Activated T-helper 1 cell treated with anti-CD3 and anti-CD28 coated beads, Interleukin-2, amount 50 U/mL, for 16 hours (primary cell): ENCODE results near the gene R3HDM1.
"Not testable (repeated sequence)": the region's sequence is repeated elsewhere in the genome, so short reads cannot be mapped to it uniquely, and the experiment has no call there.

ENCODE experiments used
- DNase-seq, 2 donors: peaks; one replicate each; pipeline ENCODE4 v3.0.0-alpha.2; 2020; ENCODE audit warnings: low read depth in 1 of 2, low spot score in 1 of 2

R3HDM1 gene

DNA sequence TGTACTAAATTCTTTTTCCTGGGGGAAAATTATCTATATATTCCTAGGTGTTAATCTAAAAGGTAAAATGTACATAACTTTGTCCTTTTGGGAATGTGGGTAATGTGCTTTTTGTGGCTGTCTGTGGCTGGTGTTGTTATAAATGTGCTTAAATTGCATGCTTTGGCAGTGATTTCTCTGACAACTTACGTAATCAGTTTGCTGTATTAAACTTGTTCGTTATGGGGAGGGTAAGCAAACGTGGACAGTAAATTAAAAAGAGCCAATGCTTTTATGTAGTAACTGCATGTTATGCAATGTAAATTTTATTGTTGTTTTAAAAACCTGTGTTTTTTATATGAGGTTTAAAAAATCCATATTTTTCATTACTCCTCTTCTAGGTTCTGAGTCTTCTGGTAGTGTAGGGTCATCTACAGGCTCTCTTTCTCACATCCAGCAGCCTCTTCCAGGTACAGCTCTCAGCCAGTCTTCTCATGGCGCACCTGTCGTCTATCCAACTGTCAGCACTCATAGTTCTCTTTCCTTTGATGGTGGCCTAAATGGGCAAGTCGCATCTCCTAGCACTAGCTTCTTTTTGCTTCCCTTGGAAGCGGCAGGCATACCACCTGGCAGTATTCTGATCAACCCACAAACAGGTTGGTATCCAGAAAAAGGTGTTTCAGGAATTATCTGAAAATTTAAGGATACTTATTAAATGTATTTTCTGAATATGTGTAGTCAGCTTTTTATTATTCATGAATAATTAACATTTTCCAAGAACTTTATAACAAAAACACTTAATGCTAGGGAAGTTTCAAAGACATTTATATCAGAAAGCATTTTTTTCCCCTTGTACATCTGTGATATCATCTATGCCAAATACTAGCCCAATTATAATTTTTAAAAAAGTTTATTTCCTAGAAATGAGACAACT, 110.1 kb downstream of the R3HDM1 start:
- DNase-seq = no peak

DNA sequence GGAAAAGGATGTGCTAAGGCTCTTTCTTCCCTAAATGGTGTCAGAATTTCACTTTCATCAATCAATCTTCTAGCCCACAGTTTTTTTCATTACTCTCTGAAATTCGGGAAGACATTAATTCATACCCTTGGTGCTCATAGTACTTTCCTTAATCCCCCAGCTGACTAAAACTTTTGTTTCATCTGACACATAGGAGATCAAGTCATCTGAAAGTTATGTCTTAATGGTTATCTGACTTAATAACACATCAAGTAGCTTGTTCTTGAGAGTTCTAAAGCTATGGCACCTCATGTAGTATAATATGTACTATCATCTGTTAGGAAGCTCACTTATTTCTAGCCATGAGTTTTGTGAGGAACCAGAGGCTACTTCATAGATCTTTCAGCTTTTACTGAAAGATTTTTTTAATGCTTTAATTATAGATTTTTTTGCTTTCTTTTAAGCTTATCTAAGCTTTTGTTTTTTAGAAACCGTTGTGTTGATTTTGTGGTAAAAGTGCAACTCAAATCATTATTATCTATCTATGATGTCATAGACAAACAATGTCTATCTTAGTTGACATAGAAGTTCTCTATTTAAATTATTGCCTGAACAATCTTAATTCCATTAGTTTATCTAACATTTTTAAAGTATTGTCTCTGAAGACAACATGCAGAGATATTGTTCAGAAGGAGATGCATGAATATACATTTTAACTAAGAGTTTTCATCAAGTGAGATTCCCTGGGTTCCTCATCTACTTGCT, 116.7 kb downstream of the R3HDM1 start:
- no peak for DNase-seq

DNA sequence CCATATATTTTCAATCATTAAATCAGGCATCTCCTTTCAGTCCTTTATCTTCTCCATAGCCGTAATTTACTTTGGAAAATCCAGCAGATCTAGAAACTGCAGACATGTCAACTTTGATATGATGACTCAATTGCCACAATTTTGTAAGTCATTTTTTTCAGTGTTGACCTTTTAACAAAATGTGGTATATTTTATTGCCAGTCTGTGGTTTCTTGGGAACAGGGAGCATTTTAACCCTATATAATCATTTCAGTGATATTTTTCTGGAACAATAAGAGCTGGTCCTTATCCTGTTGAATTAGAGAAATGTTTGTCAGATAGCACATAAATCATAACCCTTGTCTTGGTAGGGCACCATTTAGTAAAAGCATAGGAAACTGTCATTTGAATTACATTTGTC, 119.4 kb downstream of the R3HDM1 start:
- no peak for DNase-seq

DNA sequence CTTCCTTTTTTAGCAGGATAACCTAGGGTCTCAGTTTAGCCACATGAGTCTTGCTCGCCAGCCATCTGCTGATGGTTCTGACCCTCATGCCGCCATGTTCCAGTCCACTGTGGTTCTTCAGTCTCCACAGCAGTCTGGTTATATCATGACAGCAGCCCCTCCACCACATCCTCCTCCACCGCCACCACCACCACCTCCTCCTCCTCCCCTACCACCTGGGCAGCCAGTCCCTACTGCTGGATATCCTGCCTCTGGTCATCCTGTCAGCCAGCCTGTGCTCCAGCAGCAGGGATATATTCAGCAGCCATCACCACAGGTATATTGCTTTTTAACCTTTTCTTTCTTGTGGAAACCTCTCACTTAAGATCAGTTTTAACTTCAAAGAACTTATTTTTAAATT, 120.4 kb downstream of the R3HDM1 start:
- no peak for DNase-seq

DNA sequence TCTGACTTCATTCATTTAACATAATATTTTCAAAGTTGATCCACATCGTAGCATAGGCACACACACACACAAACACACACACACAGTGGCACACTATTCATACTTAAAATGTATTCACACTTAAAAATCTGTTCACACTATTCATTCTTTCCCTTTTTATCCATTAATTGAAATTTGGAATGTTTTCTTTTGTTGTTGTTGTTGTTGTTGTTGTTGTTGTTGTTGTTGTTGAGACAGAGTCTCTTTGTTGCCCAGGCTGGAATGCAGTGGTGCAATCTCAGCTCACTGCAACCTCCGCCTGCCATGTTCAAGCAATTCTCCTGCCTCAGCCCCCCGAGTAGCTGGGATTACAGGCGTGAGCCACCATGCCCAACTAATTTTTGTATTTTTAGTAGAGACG, 123.0 kb downstream of the R3HDM1 start:
- not testable (repeated sequence) for DNase-seq

DNA sequence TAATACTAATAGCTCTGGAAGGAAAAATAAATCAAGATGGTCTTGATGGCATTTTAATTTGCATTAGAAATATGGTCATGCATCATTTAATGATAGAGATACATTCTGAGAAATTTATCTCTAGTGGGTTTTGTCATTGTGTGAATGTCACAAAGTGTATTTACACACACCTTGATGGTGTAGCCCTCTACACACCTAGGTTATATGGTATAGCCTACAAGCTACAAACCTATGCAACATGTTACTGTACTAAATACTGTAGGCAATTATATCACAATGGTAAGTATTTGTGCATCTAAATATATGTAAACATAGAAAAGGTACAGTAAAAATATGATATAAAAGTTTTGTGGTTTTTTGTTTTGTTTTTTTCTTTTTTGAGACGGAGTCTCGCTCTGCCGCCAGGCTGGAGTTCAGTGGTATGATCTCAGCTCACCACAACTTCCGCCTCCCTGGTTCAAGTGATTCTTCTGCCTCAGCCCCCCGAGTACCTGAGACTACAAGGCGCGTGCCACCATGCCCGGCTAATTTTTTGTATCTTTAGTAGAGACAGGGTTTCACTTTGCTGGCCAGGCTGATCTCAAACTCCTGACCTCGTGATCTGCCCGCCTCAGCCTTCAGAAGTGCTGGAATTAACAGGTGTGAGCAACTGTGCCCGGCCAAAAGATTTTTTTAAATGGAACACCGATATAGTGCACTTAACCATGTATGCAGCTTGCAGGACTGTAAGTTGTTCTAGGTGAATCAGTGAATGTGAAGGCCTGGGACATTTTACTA, 126.7 kb downstream of the R3HDM1 start:
- peak; percentile 8 to 21 for DNase-seq

DNA sequence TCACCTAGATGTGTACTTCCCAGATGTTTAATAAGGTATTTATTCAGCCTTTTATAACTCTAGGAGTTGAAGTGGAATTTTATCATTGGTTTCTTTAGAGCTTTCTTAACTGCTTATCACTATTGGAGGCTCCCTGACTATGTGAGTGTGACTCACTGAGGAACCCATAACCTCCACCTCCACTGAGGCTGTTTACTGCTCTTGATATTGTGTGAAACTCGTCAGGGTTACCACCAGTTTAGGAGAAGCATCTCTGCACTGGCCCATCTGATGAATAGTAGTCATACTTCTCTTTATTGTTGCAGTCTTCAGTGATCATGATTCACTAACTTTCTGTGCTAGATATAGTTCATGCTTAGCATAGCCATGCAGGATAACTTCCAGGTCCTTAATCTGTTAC, 130.8 kb downstream of the R3HDM1 start:
- no peak for DNase-seq

DNA sequence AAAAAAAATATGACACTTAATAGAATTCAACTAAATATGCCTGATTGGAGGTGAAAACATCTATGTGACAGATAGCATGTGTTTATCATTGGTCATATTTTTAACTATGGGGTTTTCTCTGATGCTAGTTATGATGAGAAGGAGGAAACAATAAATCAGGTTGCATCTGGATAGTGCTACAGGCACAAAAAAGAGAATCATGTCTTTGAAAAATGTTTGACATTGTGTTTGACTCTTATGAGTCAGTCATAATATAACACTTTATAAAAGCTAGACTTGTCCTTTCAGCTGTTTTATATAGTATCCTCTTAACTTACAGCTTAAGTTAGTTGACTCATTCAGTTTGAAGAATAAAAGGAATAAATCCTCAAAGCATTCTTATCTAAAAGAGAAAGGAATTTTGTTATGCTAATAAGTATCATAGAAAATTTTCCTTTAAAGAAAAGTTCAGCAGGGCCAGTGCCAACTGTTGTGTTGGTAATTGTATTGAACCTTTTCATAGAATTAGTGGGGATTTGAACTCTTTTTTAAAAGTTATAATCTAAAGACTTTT, 131.9 kb downstream of the R3HDM1 start:
- no peak for DNase-seq

DNA sequence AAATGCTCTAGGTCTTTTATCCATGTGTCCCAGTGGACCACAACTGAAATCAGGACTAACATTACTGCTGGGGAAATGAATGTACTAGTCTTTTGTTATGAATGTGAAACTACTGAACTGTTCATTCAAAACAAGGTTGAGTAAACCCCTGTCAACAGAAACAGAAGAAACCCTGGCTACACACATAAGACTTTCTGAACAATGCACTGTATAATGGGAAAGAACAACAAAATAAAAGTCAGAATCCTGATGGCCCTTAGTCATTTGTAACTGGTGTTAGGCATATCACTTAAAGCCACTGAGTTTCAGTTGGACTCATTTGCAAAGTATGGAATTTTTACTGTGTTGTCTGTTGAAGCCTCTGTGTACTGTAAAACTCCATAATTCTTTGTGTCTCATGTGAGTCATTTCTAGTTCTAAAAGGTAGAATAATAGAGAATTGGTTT, 133.4 kb downstream of the R3HDM1 start:
- DNase-seq = no peak

DNA sequence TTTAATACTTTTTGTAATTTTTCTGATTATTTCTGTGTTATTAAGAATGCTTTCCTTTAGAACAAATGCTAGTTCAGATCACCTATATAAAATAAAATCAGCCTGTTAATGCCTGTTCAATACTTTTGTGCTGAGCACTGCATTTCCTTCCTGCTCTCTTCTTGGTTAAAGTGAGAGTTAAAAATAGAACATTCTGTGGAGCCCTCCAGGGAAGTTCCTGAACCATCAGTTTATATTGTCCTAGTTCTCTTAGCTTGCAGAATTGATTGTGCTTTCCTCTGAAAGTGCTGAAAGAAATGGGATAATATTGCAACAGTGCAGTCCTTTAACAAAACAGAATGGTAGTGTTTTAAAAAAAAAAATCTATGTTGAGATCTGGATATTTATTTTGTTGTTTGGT, 135.8 kb downstream of the R3HDM1 start:
- no peak for DNase-seq

DNA sequence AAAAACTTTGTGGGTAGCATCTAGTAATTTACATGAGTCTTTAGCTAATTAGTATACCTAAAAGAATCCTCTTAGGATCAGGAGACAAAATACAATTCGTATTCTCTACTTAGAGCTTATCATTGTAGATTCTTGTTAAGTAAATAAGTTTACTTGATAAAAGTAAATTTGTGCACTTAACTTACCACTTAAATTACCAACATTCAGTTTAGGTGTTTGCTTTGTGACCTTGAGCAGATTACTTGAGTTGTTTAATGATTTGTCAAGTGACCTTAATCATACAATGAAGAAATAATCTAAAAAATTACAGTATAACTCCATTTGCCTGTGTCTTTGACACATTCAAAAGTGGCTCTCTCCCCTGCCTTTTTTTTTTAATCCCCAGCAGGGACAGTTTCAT, 143.2 kb downstream of the R3HDM1 start:
- DNase-seq = no peak

DNA sequence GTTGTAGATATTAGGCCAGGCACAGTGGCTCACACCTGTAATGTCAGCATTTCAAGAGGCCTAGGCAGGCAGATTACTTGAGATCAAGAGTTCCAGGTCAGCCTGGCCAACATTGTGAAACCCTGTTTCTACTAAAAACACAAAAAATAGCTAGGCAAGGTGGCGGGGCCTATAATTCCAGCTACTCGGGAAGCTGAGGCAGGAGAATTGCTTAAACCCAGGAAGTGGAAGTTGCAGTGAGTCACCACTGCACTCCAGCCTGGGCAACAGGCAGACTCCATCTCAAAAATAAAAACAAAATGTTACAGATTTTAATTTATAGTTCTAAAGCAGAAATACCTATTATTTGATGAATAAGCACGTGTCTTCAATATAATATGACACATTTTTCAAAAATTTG, 144.7 kb downstream of the R3HDM1 start:
- no peak for DNase-seq

DNA sequence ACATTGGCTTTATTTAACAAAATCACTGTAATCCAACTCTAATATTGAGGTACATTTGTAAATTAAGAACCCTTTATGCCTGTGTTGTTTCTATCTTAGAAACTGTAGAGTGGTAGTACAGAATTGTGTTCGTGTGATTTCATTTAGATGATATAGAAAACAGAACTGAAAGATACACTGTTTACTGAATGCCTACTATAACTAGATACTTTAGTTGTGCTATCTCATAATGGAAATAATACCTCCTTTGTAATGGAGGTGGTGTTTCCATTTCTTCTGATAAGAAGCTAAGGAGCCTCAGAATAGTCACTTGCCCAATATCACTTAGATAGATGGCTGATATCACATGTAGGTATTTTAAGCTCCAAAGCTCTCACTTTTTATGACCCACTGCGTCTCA, 147.8 kb downstream of the R3HDM1 start:
- DNase-seq = no peak

DNA sequence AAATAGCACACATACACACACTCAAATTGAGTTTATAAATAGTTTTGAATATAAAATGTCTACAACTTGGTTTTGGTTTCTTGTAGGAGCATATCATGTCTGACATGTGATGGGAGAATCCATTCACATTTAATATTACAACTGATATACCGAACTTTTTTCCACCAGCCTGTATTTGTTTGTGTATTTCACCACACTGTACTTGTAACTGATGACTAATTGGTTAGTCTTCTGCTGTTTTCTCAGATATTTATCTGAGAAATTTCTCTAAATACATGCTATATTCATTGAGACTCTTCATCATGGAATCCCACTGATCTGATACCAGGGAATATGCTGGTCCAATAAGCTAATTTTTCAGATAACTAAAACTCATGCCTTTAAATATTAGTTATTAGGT, 154.1 kb downstream of the R3HDM1 start:
- no peak for DNase-seq

DNA sequence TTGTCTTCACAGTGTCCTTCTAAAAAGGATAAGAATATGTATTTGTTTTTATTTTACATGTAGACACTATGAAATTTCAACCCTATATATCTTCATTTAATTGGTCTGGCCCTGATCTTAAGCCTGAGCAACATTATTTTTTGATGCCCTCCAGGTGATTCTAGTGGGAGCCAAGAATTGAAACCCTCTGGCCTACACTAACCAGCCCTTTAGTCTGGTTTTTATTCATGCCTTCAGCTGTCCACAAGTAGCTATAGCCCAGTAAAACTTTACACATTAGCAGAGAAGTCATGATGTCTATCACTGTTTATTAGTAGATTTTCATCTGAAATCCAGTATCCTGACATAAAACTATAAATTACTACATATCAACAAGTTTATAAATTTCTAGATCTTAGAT, 157.7 kb downstream of the R3HDM1 start:
- DNase-seq = no peak

DNA sequence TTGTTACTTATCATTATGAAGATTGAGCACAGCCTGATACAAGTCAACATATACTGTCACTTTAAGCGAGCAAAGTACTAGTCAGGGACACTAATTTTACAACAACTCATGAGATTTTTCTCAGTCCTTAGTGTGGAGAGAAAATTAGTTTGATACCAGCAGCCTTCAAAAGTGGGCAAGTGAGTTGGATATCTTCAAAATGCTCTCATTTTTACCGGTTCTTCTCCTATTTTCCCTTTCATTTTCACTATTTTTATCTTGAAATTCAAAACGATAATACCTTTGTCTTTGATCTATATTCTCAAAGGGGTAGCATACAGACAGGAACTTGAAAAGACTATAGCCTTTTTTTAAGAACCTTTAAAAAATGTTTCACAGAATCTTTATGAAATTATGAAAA, 158.4 kb downstream of the R3HDM1 start:
- DNase-seq = no peak

DNA sequence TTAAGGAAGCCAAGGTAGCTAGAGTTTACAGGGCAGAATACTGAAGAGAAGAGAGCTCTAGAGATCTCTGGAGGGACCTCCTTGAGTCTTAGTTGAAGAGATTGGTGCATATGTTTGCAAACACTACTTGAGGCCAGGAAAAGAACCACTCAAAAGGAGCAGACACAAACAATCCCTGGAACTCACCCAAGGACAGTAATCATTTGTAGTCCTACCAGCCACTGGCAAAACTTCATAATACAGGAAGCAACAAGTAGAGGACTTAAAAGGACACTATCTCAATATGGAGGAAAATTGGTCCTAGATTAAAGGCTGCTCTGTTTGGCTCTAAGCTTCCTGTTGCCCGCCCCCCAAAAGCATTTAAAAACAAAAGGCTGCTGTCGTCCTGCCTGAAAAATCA, 163.4 kb downstream of the R3HDM1 start:
- DNase-seq = no peak

DNA sequence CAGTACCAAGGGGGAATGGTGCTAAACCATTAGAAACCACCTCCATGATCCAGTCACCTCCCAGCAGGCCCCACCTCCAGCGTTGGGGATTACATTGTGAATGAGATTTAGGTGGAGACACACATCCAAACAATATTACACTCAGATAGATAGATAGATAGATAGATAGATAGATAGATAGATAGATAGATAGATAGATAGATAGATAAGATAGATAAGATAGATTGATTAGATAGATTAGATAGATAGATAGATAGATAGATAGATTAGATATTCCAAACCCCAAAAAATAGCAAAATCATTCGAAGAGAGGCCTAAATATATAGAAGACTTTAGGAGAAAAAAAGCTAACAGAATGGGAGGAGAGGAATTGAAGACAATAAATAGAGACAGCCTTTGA, 167.6 kb downstream of the R3HDM1 start:
- DNase-seq = no peak

DNA sequence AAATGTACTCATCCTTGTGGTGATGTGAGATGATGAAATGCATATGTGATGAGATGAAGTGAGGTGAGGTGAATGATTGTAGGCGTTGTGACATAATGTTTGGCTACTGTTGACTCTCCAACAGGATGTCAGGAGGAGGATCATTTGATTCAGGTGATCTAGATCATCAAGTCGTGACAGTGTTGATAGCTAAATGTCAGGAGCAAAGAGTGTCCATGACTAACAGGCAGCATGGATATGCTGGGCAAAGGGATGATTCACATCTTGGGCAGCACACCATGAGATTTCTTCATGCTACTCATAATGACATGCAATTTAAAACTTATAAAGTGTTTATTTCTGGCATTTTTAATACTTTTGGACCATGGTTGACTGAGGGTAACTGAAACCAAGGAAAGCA, 170.2 kb downstream of the R3HDM1 start:
- no peak for DNase-seq

DNA sequence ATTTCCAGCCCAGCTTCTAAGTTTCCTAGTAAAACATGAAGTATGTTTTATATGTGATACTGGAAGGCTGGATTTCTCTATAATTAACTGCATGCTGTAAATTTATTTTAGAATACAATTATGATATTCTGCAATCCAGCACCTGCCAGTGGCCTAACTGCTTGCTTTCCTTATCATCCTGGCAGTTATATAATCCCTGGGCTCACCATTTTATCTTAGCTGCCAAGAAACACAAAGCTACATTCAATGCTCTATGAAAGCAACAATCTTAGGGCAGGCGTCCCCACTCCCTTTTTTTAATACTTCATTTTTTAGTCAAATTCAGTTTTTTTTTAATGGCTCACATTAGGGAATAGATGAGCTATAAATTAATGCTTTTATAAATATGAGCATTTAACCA, 172.0 kb downstream of the R3HDM1 start:
- no peak for DNase-seq

DNA sequence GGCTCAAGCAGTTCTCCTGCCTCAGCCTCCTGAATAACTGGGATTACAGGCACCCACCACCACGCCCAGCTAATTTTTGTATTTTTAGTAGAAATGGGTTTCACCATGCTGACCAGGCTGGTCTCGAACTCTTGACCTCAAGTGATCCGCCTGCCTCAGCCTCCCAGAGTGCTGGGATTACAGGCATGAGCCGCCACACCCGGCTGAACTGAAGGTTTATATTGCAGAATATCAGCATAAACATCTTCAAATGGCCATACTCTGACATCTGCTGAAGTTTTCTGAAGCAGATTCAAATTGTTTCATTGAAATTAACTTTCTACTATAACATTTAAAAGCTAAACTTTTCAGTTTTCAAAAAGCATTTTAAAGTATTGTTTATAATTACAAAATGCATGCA, 172.8 kb downstream of the R3HDM1 start:
- not testable (repeated sequence) for DNase-seq
